ENCODE measurements around the gene KDM2B. TPM values are rescaled to one million over a fixed set of nuclear protein-coding genes. Genes with fewer than 3 reads are reported as not detected.
"Not testable (repeated sequence)": the region's sequence is repeated elsewhere in the genome, so short reads cannot be mapped to it uniquely, and the experiment has no call there.

Gene KDM2B
- polyA plus RNA-seq, 1 donor from 2014 or later, result 85.5 TPM

DNA sequence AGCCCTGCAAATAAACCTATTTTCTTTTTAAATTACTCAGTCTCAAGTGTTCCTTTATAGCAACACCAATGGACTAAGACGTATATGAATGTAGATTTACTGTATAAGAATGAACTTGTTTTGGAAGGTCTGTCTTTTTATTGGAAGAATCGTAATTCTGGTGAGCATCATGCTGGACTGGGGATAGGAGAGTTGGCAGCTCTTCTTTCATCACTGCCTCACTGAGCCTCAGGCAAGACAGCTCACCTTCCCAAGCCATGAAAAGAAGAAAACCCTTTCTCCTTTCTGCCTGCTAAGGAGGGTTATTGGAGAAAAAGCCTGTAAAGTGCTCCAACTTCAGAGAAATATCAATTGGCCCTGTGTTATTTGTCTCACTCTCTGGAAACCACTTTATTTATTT is 190.0 kb downstream of the KDM2B start:
- H3F3A ChIP-seq (ENCODE audit: insufficient read depth, low read length, poor library complexity, severe bottlenecking), result no peaks in the 10 kb centered on the region
- no peaks in the 10 kb centered on the region for H3K79me2 ChIP-seq (replicated peaks; ENCODE audit: insufficient read depth, low read length)
- H3K9me3 ChIP-seq (ENCODE audit: low read length), result no peaks in the 10 kb centered on the region
- H3K4me3 ChIP-seq (ENCODE audit: low read length), result no peak overlapping the region
- no peaks in the 10 kb centered on the region for H3K9me2 ChIP-seq (ENCODE audit: insufficient read depth, low read length)
- TF ChIP-seq, protein P1, sequence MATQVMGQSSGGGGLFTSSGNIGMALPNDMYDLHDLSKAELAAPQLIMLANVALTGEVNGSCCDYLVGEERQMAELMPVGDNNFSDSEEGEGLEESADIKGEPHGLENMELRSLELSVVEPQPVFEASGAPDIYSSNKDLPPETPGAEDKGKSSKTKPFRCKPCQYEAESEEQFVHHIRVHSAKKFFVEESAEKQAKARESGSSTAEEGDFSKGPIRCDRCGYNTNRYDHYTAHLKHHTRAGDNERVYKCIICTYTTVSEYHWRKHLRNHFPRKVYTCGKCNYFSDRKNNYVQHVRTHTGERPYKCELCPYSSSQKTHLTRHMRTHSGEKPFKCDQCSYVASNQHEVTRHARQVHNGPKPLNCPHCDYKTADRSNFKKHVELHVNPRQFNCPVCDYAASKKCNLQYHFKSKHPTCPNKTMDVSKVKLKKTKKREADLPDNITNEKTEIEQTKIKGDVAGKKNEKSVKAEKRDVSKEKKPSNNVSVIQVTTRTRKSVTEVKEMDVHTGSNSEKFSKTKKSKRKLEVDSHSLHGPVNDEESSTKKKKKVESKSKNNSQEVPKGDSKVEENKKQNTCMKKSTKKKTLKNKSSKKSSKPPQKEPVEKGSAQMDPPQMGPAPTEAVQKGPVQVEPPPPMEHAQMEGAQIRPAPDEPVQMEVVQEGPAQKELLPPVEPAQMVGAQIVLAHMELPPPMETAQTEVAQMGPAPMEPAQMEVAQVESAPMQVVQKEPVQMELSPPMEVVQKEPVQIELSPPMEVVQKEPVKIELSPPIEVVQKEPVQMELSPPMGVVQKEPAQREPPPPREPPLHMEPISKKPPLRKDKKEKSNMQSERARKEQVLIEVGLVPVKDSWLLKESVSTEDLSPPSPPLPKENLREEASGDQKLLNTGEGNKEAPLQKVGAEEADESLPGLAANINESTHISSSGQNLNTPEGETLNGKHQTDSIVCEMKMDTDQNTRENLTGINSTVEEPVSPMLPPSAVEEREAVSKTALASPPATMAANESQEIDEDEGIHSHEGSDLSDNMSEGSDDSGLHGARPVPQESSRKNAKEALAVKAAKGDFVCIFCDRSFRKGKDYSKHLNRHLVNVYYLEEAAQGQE (IDR thresholded peaks at IDR 0.05; ENCODE audit: borderline replicate concordance), result no peak
- TF ChIP-seq POLR2AphosphoS5 (IDR thresholded peaks at IDR 0.05), result no peak
- no peak for TF ChIP-seq TAF1 (IDR thresholded peaks at IDR 0.05; ENCODE audit: low read depth)
- no peak for TF ChIP-seq MXI1 (conservative IDR thresholded peaks at IDR 0.05; ENCODE audit: poor library complexity, severe bottlenecking)
- TF ChIP-seq RAD21 (conservative IDR thresholded peaks at IDR 0.05), result no peak
- no peak for TF ChIP-seq EP300 (conservative IDR thresholded peaks at IDR 0.05; ENCODE audit: poor library complexity, severe bottlenecking)
- no peaks in the 10 kb centered on the region for H4K20me1 ChIP-seq (ENCODE audit: insufficient read depth)
- H3K4me2 ChIP-seq (ENCODE audit: low read length), result no peak overlapping the region
- H3K27ac ChIP-seq (ENCODE audit: low read length), result no peak overlapping the region
- H2AFZ ChIP-seq (ENCODE audit: low read depth, low read length), result no peak overlapping the region
- H3K27me3 ChIP-seq (ENCODE audit: insufficient read depth, low read depth, low read length), result no peaks in the 10 kb centered on the region
- no peak overlapping the region for H3K9ac ChIP-seq (ENCODE audit: low read length)
- no peaks in the 10 kb centered on the region for H3K36me3 ChIP-seq (ENCODE audit: insufficient read depth, low read length)

DNA sequence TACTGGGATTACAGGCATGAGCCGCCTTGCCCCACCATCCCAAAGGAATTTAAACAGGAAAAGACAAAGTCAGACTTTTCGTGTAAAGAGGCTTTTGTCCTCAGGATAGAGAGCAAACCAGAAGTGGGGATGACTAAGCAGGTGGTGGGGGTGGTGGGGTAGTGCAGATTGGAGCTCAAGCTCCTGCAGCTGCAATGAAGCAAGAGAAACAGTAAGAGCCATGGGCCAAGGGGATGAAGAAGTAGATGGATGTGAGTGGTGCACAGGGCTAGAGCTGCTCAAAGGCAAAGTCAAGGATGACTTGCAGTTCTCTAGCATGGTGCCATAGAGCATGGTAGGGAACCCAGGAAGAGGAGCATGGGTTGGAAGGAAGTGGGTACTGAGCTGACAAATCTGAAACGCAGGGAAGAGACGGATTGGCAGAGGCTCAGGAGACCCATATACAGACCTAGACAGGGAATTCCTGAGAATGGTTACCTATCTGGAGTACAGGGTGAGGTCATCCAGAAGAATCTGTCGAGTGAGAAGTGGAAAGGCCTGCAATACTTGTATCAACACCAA is 192.3 kb downstream of the KDM2B start:
- H2AFZ ChIP-seq (ENCODE audit: low read depth, low read length), result no peak overlapping the region
- no peaks in the 10 kb centered on the region for H3K9me2 ChIP-seq (ENCODE audit: insufficient read depth, low read length)
- H3K9me3 ChIP-seq (ENCODE audit: low read length), result no peaks in the 10 kb centered on the region
- H3K79me2 ChIP-seq (replicated peaks; ENCODE audit: insufficient read depth, low read length), result no peaks in the 10 kb centered on the region
- no peaks in the 10 kb centered on the region for H4K20me1 ChIP-seq (ENCODE audit: insufficient read depth)
- H3K36me3 ChIP-seq (ENCODE audit: insufficient read depth, low read length), result no peaks in the 10 kb centered on the region
- H3F3A ChIP-seq (ENCODE audit: insufficient read depth, low read length, poor library complexity, severe bottlenecking), result no peaks in the 10 kb centered on the region
- no peaks in the 10 kb centered on the region for H3K27me3 ChIP-seq (ENCODE audit: insufficient read depth, low read depth, low read length)
- no peak overlapping the region for H3K4me2 ChIP-seq (ENCODE audit: low read length)
- H3K4me3 ChIP-seq (ENCODE audit: low read length), result no peak overlapping the region
- H3K27ac ChIP-seq (ENCODE audit: low read length), result no peak overlapping the region
- TF ChIP-seq TAF1 (IDR thresholded peaks at IDR 0.05; ENCODE audit: low read depth) (no peak), EP300 (conservative IDR thresholded peaks at IDR 0.05; ENCODE audit: poor library complexity, severe bottlenecking) (no peak), MXI1 (conservative IDR thresholded peaks at IDR 0.05; ENCODE audit: poor library complexity, severe bottlenecking) (no peak), EZH2 (IDR thresholded peaks at IDR 0.05; ENCODE audit: borderline replicate concordance, insufficient read depth, low read length, poor library complexity, severe bottlenecking) (no peak), RAD21 (conservative IDR thresholded peaks at IDR 0.05) (no peak), POLR2AphosphoS5 (IDR thresholded peaks at IDR 0.05) (no peak), SMC3 (conservative IDR thresholded peaks at IDR 0.05; ENCODE audit: poor library complexity) (no peak)
- TF ChIP-seq, protein P1 (IDR thresholded peaks at IDR 0.05; ENCODE audit: borderline replicate concordance), result no peak
- TF ChIP-seq, protein P2, sequence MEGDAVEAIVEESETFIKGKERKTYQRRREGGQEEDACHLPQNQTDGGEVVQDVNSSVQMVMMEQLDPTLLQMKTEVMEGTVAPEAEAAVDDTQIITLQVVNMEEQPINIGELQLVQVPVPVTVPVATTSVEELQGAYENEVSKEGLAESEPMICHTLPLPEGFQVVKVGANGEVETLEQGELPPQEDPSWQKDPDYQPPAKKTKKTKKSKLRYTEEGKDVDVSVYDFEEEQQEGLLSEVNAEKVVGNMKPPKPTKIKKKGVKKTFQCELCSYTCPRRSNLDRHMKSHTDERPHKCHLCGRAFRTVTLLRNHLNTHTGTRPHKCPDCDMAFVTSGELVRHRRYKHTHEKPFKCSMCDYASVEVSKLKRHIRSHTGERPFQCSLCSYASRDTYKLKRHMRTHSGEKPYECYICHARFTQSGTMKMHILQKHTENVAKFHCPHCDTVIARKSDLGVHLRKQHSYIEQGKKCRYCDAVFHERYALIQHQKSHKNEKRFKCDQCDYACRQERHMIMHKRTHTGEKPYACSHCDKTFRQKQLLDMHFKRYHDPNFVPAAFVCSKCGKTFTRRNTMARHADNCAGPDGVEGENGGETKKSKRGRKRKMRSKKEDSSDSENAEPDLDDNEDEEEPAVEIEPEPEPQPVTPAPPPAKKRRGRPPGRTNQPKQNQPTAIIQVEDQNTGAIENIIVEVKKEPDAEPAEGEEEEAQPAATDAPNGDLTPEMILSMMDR (IDR thresholded peaks at IDR 0.05; ENCODE audit: poor library complexity, severe bottlenecking), result no peak
- H3K9ac ChIP-seq (ENCODE audit: low read length), result no peak overlapping the region

DNA sequence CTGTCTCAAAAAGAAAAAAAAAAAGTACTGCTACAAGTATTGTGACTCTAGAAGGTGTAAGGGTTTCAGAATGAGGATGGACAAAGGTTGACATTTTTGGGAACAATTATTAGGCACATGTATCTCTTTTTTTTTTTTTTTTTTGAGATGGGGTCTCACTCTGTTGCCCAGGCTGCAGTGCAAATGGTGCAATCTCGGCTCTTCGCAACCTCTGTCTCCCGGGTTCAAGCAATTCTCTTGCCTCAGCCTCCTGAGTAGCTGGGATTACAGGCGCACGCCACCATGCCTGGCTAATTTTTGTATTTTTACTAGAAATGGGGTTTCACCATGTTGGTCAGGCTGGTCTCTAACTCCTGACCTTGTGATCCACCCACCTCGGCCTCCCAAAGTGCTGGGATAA is 195.9 kb downstream of the KDM2B start:
- not testable (repeated sequence) for H3K9me2 ChIP-seq (ENCODE audit: insufficient read depth, low read length); H3K36me3 ChIP-seq (ENCODE audit: insufficient read depth, low read length); H3K79me2 ChIP-seq (replicated peaks; ENCODE audit: insufficient read depth, low read length); H3F3A ChIP-seq (ENCODE audit: insufficient read depth, low read length, poor library complexity, severe bottlenecking); H4K20me1 ChIP-seq (ENCODE audit: insufficient read depth); H3K27ac ChIP-seq (ENCODE audit: low read length); H2AFZ ChIP-seq (ENCODE audit: low read depth, low read length); H3K4me2 ChIP-seq (ENCODE audit: low read length); H3K9ac ChIP-seq (ENCODE audit: low read length); H3K27me3 ChIP-seq (ENCODE audit: insufficient read depth, low read depth, low read length); H3K9me3 ChIP-seq (ENCODE audit: low read length); H3K4me3 ChIP-seq (ENCODE audit: low read length)
